IPS DF 6.9 (cell line): ENCODE measurements around the gene PEX5L.

ENCODE experiments used
- DNase-seq: peaks from one replicate; pipeline ENCODE4 v3.0.0-alpha.2; 2013; ENCODE audit warnings: low read depth, low spot score
- H3K27ac ChIP-seq: one replicate; pipeline ENCODE4 v1.5.1; 2013; ENCODE audit warnings: low read length, control low read depth
- H3K27me3 ChIP-seq: 2 replicates; pipeline ENCODE4 v1.6.1; 2013; ENCODE audit warnings: mild to moderate bottlenecking, low read length; ENCODE audit not compliant: control insufficient read depth, insufficient read depth
- H3K36me3 ChIP-seq: 2 replicates; pipeline ENCODE4 v1.6.1; 2013; ENCODE audit warnings: low read length; ENCODE audit not compliant: control insufficient read depth, insufficient read depth
- H3K4me1 ChIP-seq: 2 replicates; pipeline ENCODE4 v1.6.1; 2013; ENCODE audit warnings: low read length; ENCODE audit not compliant: control insufficient read depth, insufficient read depth
- H3K4me3 ChIP-seq: 2 replicates; pipeline ENCODE4 v1.5.1; 2013; ENCODE audit warnings: mild to moderate bottlenecking, low read length
- H3K9me3 ChIP-seq: 2 replicates; pipeline ENCODE4 v1.6.1; 2013; ENCODE audit warnings: low read length, inconsistent platforms; ENCODE audit not compliant: control insufficient read depth, insufficient read depth
- WGBS: extraction: QIAGEN DNeasy Blood & Tissue Kit; methylation state at CpG from one replicate; pipeline ENCODE4 v1.1.7; 2013; ENCODE audit warnings: mixed read lengths, missing lambda C conversion rate; ENCODE audit not compliant: insufficient read length, insufficient coverage; 5-methylcytosine and 5-hydroxymethylcytosine counted together

Gene PEX5L

DNA sequence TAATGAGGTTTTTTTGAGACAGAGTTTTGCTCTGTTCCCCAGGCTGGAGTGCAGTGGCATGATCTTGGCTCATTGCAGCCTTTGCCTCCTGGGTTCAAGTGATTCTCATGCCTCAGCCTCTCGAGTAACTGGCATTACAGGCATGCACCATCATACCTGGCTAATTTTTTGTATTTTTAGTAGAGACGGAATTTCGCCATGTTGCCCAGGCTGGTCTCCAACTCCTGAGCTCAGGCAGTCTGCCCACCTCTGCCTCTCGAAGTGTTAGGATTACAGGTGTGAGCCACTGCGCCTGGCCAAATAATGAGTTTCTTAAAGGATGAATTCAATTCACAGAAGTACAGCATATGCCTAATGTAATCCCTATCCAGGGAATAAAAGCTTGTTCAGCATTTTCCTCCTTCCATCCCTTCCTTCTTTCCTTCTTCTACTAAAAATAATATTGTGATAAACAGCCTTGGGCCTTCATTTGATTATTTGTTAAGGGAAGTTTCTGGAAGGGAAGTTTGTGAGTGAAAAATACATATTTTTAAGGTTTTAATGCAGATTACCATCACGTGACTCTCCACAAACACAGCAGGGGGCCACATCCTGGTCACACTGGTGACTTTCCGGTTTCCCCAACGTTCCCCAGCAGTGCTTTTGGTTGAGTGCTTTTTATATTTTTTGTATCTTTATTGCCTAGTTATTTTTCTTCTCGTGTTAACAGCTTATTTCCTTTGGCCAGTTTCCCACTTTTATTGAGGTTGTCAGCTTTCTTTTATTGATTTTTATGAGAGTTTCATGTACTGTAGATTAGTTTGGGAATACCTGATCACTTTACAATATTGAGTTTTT, 267.1 kb downstream of the PEX5L start:
- Histone ChIP-seq H3K36me3 (peaks cover 2% of the 10 kb centered on the region; the same call in 1 of the 2 replicates), H3K27ac (no peak overlapping the region), H3K27me3 (no peaks in the 10 kb centered on the region), H3K4me3 (no peak overlapping the region), H3K9me3 (no peaks in the 10 kb centered on the region), H3K4me1 (peaks cover 2% of the 10 kb centered on the region; the same call in 1 of the 2 replicates)
- WGBS: no CpG with 5 or more reads among the region's 9 CpGs
- no peak for DNase-seq

DNA sequence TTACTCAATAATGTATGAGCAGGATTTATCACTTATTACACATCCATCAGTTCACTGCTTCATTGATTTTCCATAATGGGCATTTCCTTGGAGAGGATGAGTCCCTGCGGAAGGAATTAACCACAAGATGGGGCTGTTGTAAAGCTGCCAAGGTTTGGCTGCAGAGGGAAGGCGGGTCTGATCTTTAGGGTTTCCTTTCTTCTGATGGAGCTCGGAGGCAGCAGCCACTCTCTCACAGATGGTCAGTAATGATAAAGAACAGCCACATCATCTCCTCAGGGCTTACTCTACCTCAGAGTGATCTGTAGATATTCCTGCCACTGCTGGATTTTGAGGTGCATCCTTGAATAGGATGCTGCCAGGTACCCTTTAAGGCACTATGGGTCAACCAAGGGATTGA, 268.7 kb downstream of the PEX5L start:
- peak; percentile 35 for DNase-seq
- peaks cover 2% of the 10 kb centered on the region; the same call in 1 of the 2 replicates for H3K4me1 ChIP-seq
- no peak overlapping the region for H3K4me3 ChIP-seq
- no peaks in the 10 kb centered on the region for H3K9me3 ChIP-seq
- H3K27ac ChIP-seq: no peak overlapping the region
- WGBS: no CpG with 5 or more reads among the region's 3 CpGs
- H3K36me3 ChIP-seq: peaks cover 2% of the 10 kb centered on the region; the same call in 1 of the 2 replicates
- no peaks in the 10 kb centered on the region for H3K27me3 ChIP-seq

DNA sequence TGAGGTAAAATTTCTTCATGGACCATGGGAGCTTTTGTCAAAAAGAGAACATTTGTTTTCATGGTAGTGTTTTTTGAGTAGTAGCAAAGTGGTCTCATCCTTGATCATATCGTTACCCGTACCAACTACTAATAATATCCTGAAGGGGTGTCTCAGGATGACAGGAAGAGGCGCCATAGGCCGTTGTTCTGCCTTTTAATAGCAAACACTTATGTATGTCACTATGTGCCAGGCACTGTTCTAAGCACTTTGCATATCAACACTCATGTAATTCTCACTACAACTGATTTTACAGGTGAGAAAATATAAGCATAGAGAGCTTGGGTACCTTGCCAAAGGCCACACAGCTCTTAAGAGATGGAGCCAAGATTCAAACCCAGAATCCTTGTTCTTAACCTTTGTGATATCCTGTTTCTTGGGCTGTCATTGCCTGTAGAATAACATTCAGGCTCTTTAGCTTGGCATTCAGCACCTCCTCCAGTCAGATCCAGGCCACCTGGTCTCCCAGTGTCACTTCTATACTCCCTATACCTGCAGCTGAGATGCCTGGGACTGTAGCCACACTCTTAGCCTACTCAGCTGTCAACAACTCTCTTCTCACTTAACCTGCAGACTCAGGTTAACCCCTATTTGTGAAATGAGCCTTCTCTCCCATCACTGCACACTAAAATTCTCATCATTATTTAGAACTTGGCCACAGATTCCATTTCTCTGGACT, 270.2 kb downstream of the PEX5L start:
- H3K27me3 ChIP-seq: no peaks in the 10 kb centered on the region
- H3K9me3 ChIP-seq: no peaks in the 10 kb centered on the region
- H3K4me3 ChIP-seq: no peak overlapping the region
- no peak for DNase-seq
- no peak overlapping the region for H3K27ac ChIP-seq
- peaks cover 2% of the 10 kb centered on the region; the same call in 1 of the 2 replicates for H3K36me3 ChIP-seq
- no CpG with 5 or more reads among the region's 4 CpGs for WGBS
- H3K4me1 ChIP-seq: no peaks in the 10 kb centered on the region

DNA sequence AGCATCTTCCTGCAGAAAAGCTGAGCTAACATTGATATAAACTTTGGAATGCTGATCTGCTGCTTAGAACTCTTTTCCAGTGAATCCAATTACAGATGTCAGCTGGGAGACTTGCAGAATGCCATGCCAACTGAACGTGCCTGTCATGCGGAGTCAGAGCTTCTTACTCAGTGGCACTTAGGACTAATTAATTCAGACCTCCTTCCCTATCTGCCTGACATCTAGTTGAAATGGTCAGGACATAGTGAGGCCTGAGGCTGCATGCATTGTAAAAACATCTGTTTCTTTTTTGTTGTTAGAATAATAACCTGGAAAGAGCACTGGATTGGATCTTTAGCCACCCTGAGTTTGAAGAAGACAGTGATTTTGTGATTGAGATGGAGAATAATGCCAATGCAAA, 271.3 kb downstream of the PEX5L start:
- no CpG with 5 or more reads among the region's 2 CpGs for WGBS
- H3K36me3 ChIP-seq: peaks cover 2% of the 10 kb centered on the region; the same call in 1 of the 2 replicates
- H3K27ac ChIP-seq: no peak overlapping the region
- no peaks in the 10 kb centered on the region for H3K9me3 ChIP-seq
- DNase-seq: no peak
- H3K27me3 ChIP-seq: no peaks in the 10 kb centered on the region
- H3K4me3 ChIP-seq: no peak overlapping the region
- H3K4me1 ChIP-seq: no peaks in the 10 kb centered on the region

DNA sequence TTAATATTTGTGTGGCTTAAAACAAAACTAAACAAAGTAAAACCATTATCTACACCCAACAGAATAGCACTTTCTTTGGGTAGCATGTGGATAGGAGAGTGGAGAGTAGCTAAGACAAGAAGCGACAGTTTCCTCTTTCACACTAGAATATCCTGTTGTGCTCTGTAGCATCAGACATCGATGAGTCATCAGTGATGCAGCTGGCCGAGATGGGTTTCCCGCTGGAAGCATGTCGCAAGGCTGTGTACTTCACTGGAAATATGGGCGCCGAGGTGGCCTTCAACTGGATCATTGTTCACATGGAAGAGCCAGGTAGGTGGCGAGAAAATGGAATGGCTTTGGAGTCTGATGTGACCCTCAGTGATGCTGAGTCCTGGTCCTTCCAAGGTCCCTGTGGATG, 275.8 kb downstream of the PEX5L start:
- no peaks in the 10 kb centered on the region; the same call in 1 of the 2 replicates for H3K36me3 ChIP-seq
- no CpG with 5 or more reads among the region's 8 CpGs for WGBS
- no peak for DNase-seq
- no peaks in the 10 kb centered on the region for H3K4me1 ChIP-seq
- no peaks in the 10 kb centered on the region for H3K27me3 ChIP-seq
- no peak overlapping the region for H3K27ac ChIP-seq
- H3K9me3 ChIP-seq: no peaks in the 10 kb centered on the region
- H3K4me3 ChIP-seq: no peak overlapping the region

DNA sequence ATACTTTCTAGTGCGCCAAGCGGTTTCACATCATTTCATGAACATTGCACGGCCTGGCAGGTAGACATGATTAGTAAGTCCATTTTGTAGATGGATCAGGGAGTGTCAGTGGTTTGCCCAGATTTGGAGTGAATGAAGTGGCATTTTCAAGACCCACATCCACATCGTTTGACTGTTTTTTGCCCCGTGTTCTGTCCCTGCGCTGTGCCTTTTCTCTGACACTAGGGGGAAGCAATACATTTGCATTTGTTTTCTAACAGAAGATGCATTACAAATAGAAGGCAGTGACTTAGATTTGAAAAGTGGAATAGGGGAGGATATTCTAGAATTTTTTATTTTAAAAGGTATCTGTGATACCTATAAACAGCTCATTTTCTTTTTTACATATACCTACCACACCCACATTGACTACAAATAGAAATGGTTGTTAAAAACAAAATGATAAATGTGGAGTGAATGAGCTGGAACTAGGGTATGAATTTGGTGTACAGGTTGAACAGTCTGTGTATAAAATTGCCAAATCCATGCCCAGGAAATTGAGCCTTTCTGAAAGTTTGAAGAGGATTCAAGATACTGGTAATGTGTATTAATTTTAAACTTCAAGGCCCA, 285.9 kb downstream of the PEX5L start:
- H3K27ac ChIP-seq: no peak overlapping the region
- WGBS: no CpG with 5 or more reads among the region's 6 CpGs
- H3K36me3 ChIP-seq: peaks cover 3% of the 10 kb centered on the region; the same call in 1 of the 2 replicates
- no peak for DNase-seq
- H3K27me3 ChIP-seq: no peaks in the 10 kb centered on the region
- no peaks in the 10 kb centered on the region for H3K4me1 ChIP-seq
- no peak overlapping the region for H3K4me3 ChIP-seq
- no peaks in the 10 kb centered on the region for H3K9me3 ChIP-seq

DNA sequence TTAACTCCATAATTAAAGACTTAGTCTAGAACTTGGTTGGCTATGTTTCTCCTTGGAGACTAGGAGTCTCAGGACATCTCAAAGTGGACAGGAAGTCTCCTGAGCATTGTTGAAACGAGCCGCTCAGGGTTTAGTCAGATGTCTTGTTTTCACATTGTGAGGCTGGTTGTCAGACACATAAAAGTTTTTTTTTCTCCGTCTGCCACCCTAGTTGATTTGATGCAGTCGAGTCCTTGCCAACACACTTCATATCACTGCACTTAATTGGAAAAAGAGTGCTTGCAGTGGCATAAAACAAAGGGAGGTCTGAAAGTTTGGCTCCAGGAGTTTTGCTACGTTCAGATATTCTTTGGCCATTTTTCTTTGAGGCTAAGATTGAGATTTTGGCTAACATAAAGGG, 291.0 kb downstream of the PEX5L start:
- H3K9me3 ChIP-seq: no peaks in the 10 kb centered on the region
- H3K4me3 ChIP-seq: no peak overlapping the region
- WGBS: no CpG with 5 or more reads among the region's 5 CpGs
- no peak overlapping the region for H3K27ac ChIP-seq
- H3K27me3 ChIP-seq: no peaks in the 10 kb centered on the region
- H3K4me1 ChIP-seq: no peaks in the 10 kb centered on the region
- DNase-seq: no peak
- H3K36me3 ChIP-seq: no peaks in the 10 kb centered on the region

DNA sequence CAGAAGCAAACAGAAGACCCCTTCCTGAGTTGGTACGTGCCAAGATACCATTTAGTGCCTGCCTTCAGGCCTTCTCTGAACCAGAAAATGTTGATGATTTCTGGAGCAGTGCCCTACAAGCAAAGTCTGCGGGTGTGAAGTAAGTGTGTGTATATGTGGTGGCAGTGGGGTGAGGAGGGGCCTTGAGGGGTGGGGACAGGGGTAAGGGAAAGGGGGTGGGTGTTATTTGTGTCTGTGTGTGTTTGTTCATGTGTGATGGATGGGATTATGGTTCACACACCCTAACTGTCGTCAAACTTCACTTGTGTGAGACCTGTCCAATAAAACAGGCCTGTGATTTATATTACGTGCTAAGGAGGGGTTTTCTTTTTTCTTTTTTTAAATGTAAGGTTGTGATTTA, 291.7 kb downstream of the PEX5L start:
- Histone ChIP-seq H3K4me3 (no peak overlapping the region), H3K9me3 (no peaks in the 10 kb centered on the region), H3K4me1 (no peaks in the 10 kb centered on the region), H3K27me3 (no peaks in the 10 kb centered on the region), H3K36me3 (no peaks in the 10 kb centered on the region), H3K27ac (no peak overlapping the region)
- no peak for DNase-seq
- WGBS: no CpG with 5 or more reads among the region's 4 CpGs
